ENCODE results near the gene CARS1. TPM values are rescaled to one million over a fixed set of nuclear protein-coding genes. Genes with fewer than 3 reads are reported as not detected.

Gene CARS1
- total and polyA plus RNA-seq, 2 of the 8 experiments (the other 6 are each of a cell fraction or from before 2014, with no cell fraction given) = 44.1 to 100 TPM

DNA sequence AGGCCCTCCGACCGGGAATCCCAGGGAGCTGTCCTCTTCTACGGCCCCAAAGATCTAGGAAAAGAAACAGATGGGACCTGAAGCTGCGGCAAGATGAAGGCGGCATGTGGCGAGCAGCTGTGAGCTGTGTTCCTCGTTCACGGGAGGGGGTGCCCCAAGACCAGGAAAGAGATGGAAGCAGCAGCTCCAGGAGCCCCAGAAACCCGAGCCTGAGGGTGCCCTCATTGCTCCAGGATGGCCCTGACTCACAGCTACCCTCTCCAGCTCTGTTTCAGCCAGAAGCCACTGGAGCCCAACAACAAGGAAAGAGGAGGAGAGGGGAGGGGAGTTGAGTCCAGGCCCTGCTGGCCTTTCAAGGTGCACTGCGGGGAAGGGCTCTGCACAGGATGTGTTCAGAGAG is 41.4 kb downstream of the CARS1 start:
- 96% methylated on average over 10 of the region's 10 CpGs; no CpG with 5 or more reads in 1 of the 2 experiments for WGBS, 2 experiments (ENCODE audit: extremely low coverage in 1 of 2, insufficient coverage in 1 of 2, insufficient read length in 1 of 2, insufficient replicate concordance in 2 of 2, low coverage in 1 of 2, low lambda C conversion rate in 2 of 2, missing lambda C conversion rate in 1 of 2)
- Histone ChIP-seq H3K79me2 (ENCODE audit: control insufficient read depth in 1 of 2, insufficient read depth in 2 of 2, low read length in 2 of 2) (no peaks in the 10 kb centered on the region), H4K91ac (replicated peaks; ENCODE audit: insufficient read length, low read length) (no peak overlapping the region), H2BK20ac (ENCODE audit: low read length) (no peak overlapping the region), H3K23ac (ENCODE audit: insufficient read length) (no peak overlapping the region), H3K14ac (ENCODE audit: insufficient read length) (no peak overlapping the region), H3K4me1 (replicated peaks in 1 of 4; ENCODE audit: control insufficient read depth in 3 of 4, insufficient read depth in 4 of 4, low read length in 3 of 4) (no peaks in the 10 kb centered on the region), H3K23me2 (ENCODE audit: low read depth, low read length) (no peaks in the 10 kb centered on the region), H3K4ac (replicated peaks; ENCODE audit: insufficient read length, low read depth, low read length) (no peak overlapping the region), H2BK5ac (ENCODE audit: low read depth, low read length) (no peak overlapping the region), H3K4me2 (ENCODE audit: insufficient read depth in 1 of 2, low read depth in 2 of 2, low read length in 2 of 2) (no peak overlapping the region), H2BK15ac (ENCODE audit: low read length) (no peak overlapping the region), H4K20me1 (replicated peaks in 1 of 2; ENCODE audit: control insufficient read depth in 1 of 2, insufficient read depth in 2 of 2, low read length in 2 of 2) (peaks cover 2 to 17% of the 10 kb centered on the region in 2 experiments), H3K36me3 (ENCODE audit: control insufficient read depth in 2 of 4, insufficient read depth in 4 of 4, low read length in 3 of 4) (peaks cover 37 to 70% (median 61%) of the 10 kb centered on the region in 4 experiments), H3K27ac (ENCODE audit: low read depth, low read length) (no peak overlapping the region; the same call in 1 of the 2 replicates), H4K8ac (ENCODE audit: extremely low read depth, insufficient read depth, low read length) (no peak overlapping the region), H2BK12ac (ENCODE audit: low read depth, low read length) (no peak overlapping the region), H3K27me3 (replicated peaks in 1 of 4; ENCODE audit: control insufficient read depth in 3 of 4, extremely low read depth in 1 of 4, insufficient read depth in 3 of 4, low read length in 3 of 4) (no peaks in the 10 kb centered on the region), H3K4me3 (ENCODE audit: extremely low read depth in 1 of 4, insufficient read depth in 2 of 4, low read depth in 3 of 4, low read length in 4 of 4) (no peak overlapping the region), H2AFZ (ENCODE audit: low read length) (no peak overlapping the region), H4K5ac (ENCODE audit: insufficient read length, low read depth, low read length) (no peak overlapping the region), H3K18ac (ENCODE audit: extremely low read depth, low read length) (no peak overlapping the region), H3K9ac (replicated peaks in 1 of 4; ENCODE audit: extremely low read depth in 1 of 4, low read depth in 3 of 4, low read length in 3 of 4) (no peak overlapping the region), H3K79me1 (ENCODE audit: low read depth, low read length) (no peaks in the 10 kb centered on the region), H3K9me3 (ENCODE audit: insufficient read depth in 2 of 2, low read depth in 1 of 2, low read length in 1 of 2) (no peaks in the 10 kb centered on the region), H2BK120ac (replicated peaks; ENCODE audit: low read depth, low read length) (no peak overlapping the region), H2AK5ac (ENCODE audit: low read depth, low read length) (no peak overlapping the region), H3K56ac (replicated peaks; ENCODE audit: insufficient read length, low read depth, low read length) (no peak overlapping the region)
- ChIA-PET POLR2A (ENCODE audit: partially characterized antibody) (interaction anchor here (0.6 to 1.6 kb wide), 10 partner anchors 8 to 1755 kb away, joined by 3 to 4 read pairs (median 3); partner anchors contain the start of gene NAP1L4), CTCF (ENCODE audit: partially characterized antibody) (interaction anchor here (0.9 to 3.3 kb wide), 9 partner anchors 9 to 75 kb away, joined by 3 to 13 read pairs (median 4); no protein-coding TSS in a partner anchor)
- DNase-seq (ENCODE audit: low read depth in 1 of 2, low spot score in 2 of 2) (no peak), FAIRE-seq (no peak)
- no peak for TF ChIP-seq TAF1 (IDR thresholded peaks at IDR 0.05; ENCODE audit: low read depth, low read length)
- no peak for TF ChIP-seq SIX5 (IDR thresholded peaks at IDR 0.05; ENCODE audit: low read depth, low read length)
- no peak for TF ChIP-seq SP4 (IDR thresholded peaks at IDR 0.05; ENCODE audit: low read length)
- no peak for TF ChIP-seq BCL11A (IDR thresholded peaks at IDR 0.05; ENCODE audit: low read depth in 2 of 2, low read length in 2 of 2)
- TF ChIP-seq EGR1 (IDR thresholded peaks at IDR 0.05; ENCODE audit: borderline replicate concordance, low read depth, low read length) = no peak
- TF ChIP-seq MAX (IDR thresholded peaks at IDR 0.05) = no peak
- no peak for TF ChIP-seq NANOG (IDR thresholded peaks at IDR 0.05; ENCODE audit: insufficient read depth, low read depth, low read length, poor library complexity, severe bottlenecking)
- TF ChIP-seq CEBPB (IDR thresholded peaks at IDR 0.05; ENCODE audit: low read depth, low read length) = no peak
